Colonic mucosa (tissue), 4 donors: ENCODE data around the gene C14orf132. TPM values are rescaled to one million over a fixed set of nuclear protein-coding genes. Genes with fewer than 3 reads are reported as not detected.

Experiments used
- DNase-seq: peaks from one replicate; pipeline ENCODE4 v3.0.0-alpha.2; 2020
- H3K27ac ChIP-seq: fragments of 200-600 bp; one replicate; pipeline ENCODE4 v1.8.0; 2021
- H3K27me3 ChIP-seq: fragments of 200-600 bp; one replicate; pipeline ENCODE4 v1.8.0; 2021
- H3K36me3 ChIP-seq: fragments of 200-600 bp; one replicate; pipeline ENCODE4 v1.8.0; 2021
- H3K4me1 ChIP-seq: fragments of 200-600 bp; one replicate; pipeline ENCODE4 v1.8.0; 2021; ENCODE audit warnings: mild to moderate bottlenecking
- H3K4me3 ChIP-seq: fragments of 200-600 bp; one replicate; pipeline ENCODE4 v1.8.0; 2021
- H3K9ac ChIP-seq, 2 donors: one replicate each; pipeline ENCODE4 v1.7.0; 2013; ENCODE audit warnings: control low read depth in 2 of 2, low read depth in 2 of 2, low read length in 2 of 2
- H3K9me3 ChIP-seq: fragments of 200-600 bp; one replicate; pipeline ENCODE4 v1.8.0; 2021
- intact Hi-C: fragments of 100-400 bp; cut with DNase I; formaldehyde crosslinking; loops from one replicate; pipeline ENCODE4 v1.14.1; 2022
- total RNA-seq, 2 donors: library from RNA; stranded (reverse); fragmentation: NEBNext Ultra II Directional in 1 of 2; extraction: Animal tissue kit (Norgen Biotek cat#: 25700) in 1 of 2; gene quantifications; one replicate each; pipeline ENCODE4 v1.2.1, GENCODE V29; 2021
- TF ChIP-seq, protein P1 (sequence below): fragments of 200-600 bp; IDR thresholded peaks from one replicate; pipeline ENCODE4 v1.8.0; 2022; ENCODE audit warnings: antibody characterized with exemption, mild to moderate bottlenecking
- donor health status: healthy.
- donor health status: DM: no; HTN: no; CAD: no.
- donor health status: DM: no; HTN: no; CAD: no.

C14orf132 gene
- total RNA-seq, 2 donors from 2014 or later, result 2.2 to 3.6 TPM

DNA sequence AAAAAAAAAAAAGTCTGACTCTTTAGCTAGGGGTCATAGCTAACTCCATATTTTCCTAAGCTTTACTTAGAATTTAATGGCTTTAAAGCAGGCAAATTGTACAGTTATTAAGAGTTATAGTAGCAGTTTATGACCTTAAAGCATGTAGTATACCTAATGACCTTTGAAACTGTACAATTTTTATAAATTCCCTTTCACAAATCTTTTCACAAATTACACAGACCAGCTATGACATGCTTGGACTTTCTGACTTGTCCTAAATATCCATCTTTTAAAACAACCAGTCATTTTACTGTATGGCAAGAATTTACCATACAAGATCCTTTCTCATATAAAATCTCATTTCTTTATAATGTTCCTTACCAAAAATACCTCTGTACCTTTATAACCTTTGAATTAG lies 74.8 kb downstream of the C14orf132 start:
- no peaks in the 10 kb centered on the region for H3K27me3 ChIP-seq
- no peaks in the 10 kb centered on the region for H3K4me1 ChIP-seq
- H3K27ac ChIP-seq, result no peak overlapping the region
- no peak overlapping the region for H3K9ac ChIP-seq
- no peak overlapping the region for H3K4me3 ChIP-seq
- H3K9me3 ChIP-seq, result no peaks in the 10 kb centered on the region
- H3K36me3 ChIP-seq, result no peaks in the 10 kb centered on the region
- DNase-seq, result no peak
- TF ChIP-seq, protein P1, sequence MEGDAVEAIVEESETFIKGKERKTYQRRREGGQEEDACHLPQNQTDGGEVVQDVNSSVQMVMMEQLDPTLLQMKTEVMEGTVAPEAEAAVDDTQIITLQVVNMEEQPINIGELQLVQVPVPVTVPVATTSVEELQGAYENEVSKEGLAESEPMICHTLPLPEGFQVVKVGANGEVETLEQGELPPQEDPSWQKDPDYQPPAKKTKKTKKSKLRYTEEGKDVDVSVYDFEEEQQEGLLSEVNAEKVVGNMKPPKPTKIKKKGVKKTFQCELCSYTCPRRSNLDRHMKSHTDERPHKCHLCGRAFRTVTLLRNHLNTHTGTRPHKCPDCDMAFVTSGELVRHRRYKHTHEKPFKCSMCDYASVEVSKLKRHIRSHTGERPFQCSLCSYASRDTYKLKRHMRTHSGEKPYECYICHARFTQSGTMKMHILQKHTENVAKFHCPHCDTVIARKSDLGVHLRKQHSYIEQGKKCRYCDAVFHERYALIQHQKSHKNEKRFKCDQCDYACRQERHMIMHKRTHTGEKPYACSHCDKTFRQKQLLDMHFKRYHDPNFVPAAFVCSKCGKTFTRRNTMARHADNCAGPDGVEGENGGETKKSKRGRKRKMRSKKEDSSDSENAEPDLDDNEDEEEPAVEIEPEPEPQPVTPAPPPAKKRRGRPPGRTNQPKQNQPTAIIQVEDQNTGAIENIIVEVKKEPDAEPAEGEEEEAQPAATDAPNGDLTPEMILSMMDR, result no peak
- intact Hi-C loops, result no loop called here

DNA sequence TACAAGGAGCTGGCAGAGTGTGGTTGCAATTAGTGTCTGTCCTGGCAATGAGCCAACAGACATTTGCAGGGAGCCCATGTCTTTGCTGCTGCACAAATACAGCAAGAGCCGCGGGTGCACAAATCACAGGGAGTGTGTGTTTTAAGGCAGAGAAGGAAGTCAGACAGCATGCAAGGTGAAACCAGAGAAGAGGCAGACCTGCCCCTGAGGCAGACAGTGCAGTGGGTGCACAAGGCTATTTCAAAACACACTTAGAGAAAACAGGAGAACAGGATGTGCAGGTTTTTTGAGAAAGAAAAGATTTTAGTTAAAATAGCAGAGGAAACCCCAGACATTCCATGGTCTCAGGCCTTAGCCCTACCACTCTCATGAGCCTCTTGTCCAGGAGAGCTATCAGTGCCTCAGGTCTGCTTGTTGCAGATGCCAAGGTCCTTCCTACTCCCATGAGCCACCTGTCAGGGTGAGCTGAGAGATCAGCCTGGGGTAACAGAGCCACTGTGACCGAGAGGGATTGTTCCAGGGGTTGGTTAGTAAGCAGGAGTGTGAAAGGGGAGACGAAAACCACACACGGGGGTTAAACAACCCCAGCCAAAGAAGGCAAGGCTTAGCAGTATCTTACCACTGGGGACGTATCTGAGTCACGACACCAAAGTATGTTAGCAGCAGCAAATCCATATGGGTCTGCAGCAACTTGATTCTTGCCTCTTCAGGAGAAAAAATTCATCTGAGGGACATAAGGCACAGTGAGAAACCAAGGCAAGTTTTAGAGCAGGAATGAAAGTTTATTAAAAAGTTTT lies 78.1 kb downstream of the C14orf132 start:
- Histone ChIP-seq H3K9me3 (no peaks in the 10 kb centered on the region), H3K27ac (no peak overlapping the region), H3K27me3 (no peaks in the 10 kb centered on the region), H3K4me1 (no peaks in the 10 kb centered on the region), H3K4me3 (no peak overlapping the region), H3K9ac (no peak overlapping the region), H3K36me3 (no peaks in the 10 kb centered on the region)
- TF ChIP-seq, protein P1, result no peak
- intact Hi-C loops, result no loop called here
- no peak for DNase-seq

DNA sequence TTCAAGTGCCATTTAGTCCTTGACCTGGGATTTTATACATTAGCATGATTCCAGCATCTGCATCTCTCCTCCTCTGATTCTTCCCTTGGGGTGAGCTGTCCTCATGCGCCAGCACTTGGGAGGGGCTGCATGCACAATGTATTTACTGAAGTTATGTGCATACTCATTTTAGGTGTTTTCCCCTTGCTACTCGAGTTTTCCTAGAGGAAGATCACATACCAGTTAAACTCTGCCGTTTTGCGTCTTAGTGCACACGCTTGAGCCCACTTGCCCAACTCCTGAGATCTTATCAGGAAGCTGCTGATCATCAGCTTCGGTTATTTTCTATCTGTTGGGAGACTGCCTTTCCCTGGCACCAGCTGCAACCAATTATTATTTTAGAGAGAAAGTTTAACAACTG lies 78.8 kb downstream of the C14orf132 start:
- TF ChIP-seq, protein P1, result no peak
- H3K9me3 ChIP-seq, result no peaks in the 10 kb centered on the region
- no peaks in the 10 kb centered on the region for H3K27me3 ChIP-seq
- no peak overlapping the region for H3K4me3 ChIP-seq
- no peak overlapping the region for H3K27ac ChIP-seq
- intact Hi-C loops, result no loop called here
- H3K36me3 ChIP-seq, result no peaks in the 10 kb centered on the region
- no peak overlapping the region for H3K9ac ChIP-seq
- H3K4me1 ChIP-seq, result no peaks in the 10 kb centered on the region
- no peak for DNase-seq

DNA sequence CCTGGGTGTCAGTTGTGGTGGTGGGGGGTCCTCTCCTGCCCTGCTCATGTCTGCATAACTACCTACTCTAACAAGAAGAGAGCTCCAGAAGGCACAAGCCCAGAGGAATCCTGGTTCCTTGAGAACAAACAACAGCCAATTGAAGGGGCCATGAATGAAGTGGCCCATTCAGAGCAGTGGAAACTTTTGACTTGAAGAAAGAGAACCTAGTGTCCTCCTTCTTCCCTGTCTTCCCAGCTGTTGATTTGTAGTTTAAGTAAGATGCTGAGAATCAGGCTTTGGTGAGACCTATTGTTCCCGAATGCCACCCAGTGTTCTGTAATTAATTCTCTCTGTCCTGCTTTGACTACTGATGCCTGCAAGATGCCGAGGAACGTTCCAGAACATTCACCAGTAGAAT lies 79.2 kb downstream of the C14orf132 start:
- intact Hi-C loops, result no loop called here
- DNase-seq, result no peak

DNA sequence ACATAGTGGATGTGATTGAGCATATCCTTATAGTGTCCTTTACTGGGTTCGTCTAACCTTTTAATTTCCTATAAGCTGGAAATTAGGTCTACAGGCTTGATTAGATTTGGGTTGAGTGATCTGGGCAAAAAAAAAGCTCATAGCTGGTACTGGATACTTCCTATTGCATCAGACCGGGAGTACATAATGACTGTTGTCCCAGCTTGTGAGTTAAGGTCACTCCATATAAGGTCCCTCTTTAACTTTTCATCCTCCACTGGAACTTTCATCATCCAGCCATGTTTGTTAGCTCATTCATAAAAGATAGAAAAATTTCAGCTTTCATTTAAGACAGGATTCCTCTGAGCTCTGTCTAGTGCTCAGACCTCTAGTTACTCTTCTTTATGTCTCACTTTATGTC lies 80.8 kb downstream of the C14orf132 start:
- H3K9ac ChIP-seq, result no peak overlapping the region
- intact Hi-C loops, result no loop called here
- TF ChIP-seq, protein P1, result no peak

More for the DNA sequence above, 79.2 kb downstream of the C14orf132 start:
- Histone ChIP-seq H3K9me3 (no peaks in the 10 kb centered on the region), H3K27me3 (no peaks in the 10 kb centered on the region), H3K4me1 (no peaks in the 10 kb centered on the region), H3K36me3 (no peaks in the 10 kb centered on the region), H3K9ac (no peak overlapping the region), H3K4me3 (no peak overlapping the region), H3K27ac (no peak overlapping the region)
- TF ChIP-seq, protein P1, result no peak

More for the DNA sequence above, 80.8 kb downstream of the C14orf132 start:
- Histone ChIP-seq H3K4me1 (no peaks in the 10 kb centered on the region), H3K36me3 (no peaks in the 10 kb centered on the region), H3K27ac (no peak overlapping the region), H3K27me3 (no peaks in the 10 kb centered on the region), H3K4me3 (no peak overlapping the region), H3K9me3 (no peaks in the 10 kb centered on the region)
- no peak for DNase-seq
